Measurements from ENCODE around the gene CRIM1. TPM values are rescaled to one million over a fixed set of nuclear protein-coding genes. Genes with fewer than 3 reads are reported as not detected.

Gene CRIM1
- total RNA-seq, 4 donors from 2014 or later: 71.7 to 132 (median 118) TPM

DNA sequence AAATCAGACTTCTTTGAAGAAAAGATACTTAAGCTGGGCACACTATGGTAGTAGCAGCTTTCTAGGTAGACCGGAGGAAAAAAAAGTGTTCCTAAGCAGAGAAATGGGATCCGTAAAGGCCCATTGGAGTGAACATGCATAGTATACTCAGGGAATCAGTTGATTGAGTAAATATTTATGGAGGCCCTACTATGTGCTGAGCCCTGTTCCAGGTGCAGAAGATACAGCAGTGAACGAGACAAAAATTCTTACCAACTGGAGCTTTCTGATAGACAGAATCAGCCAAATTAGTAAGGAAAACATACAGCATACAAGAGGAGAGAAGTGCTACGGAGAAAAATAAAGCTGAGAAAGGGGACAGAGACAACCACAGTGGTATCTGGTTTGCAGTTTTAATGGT is 28.1 kb downstream of the CRIM1 start:
- 92 to 95% methylated on average over 4 of the region's 4 CpGs for WGBS, 2 donors
- H3K4me3 ChIP-seq (ENCODE audit: low read depth, poor library complexity, severe bottlenecking): no peak overlapping the region
- intact Hi-C loops (cut with DNase I; ENCODE audit: low total_unique reads): no loop called here
- no peak for TF ChIP-seq POLR2A (IDR thresholded peaks at IDR 0.05)
- TF ChIP-seq, protein P1, sequence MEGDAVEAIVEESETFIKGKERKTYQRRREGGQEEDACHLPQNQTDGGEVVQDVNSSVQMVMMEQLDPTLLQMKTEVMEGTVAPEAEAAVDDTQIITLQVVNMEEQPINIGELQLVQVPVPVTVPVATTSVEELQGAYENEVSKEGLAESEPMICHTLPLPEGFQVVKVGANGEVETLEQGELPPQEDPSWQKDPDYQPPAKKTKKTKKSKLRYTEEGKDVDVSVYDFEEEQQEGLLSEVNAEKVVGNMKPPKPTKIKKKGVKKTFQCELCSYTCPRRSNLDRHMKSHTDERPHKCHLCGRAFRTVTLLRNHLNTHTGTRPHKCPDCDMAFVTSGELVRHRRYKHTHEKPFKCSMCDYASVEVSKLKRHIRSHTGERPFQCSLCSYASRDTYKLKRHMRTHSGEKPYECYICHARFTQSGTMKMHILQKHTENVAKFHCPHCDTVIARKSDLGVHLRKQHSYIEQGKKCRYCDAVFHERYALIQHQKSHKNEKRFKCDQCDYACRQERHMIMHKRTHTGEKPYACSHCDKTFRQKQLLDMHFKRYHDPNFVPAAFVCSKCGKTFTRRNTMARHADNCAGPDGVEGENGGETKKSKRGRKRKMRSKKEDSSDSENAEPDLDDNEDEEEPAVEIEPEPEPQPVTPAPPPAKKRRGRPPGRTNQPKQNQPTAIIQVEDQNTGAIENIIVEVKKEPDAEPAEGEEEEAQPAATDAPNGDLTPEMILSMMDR (IDR thresholded peaks at IDR 0.05): no peak
- no peak for DNase-seq (ENCODE audit: low spot score in 2 of 2)

DNA sequence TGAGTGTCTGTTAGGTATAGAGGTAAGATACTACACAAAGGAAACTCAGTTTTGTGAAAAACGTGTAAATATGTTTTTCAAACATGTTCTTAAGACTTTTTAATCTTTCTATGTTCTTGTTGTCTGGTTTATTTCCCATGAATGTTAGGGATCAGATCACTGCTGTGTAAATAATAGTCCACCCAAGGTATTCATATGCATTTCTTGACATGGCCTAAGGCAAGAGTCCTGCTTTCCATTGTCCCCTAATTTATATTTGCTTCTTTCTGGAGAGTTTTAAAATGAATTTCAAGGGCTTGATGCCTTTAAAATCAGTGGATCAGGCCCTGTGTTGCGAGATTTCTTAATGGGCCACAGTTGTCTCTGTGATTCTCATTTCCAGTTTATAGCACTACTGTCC is 28.9 kb downstream of the CRIM1 start:
- DNase-seq (ENCODE audit: low spot score in 2 of 2): no peak
- 80 to 84% methylated on average over 2 of the region's 2 CpGs for WGBS, 2 donors
- H3K4me3 ChIP-seq (ENCODE audit: low read depth, poor library complexity, severe bottlenecking): no peak overlapping the region
- intact Hi-C loops (cut with DNase I; ENCODE audit: low total_unique reads): no loop called here
- TF ChIP-seq, protein P1 (IDR thresholded peaks at IDR 0.05): no peak
- no peak for TF ChIP-seq POLR2A (IDR thresholded peaks at IDR 0.05)

DNA sequence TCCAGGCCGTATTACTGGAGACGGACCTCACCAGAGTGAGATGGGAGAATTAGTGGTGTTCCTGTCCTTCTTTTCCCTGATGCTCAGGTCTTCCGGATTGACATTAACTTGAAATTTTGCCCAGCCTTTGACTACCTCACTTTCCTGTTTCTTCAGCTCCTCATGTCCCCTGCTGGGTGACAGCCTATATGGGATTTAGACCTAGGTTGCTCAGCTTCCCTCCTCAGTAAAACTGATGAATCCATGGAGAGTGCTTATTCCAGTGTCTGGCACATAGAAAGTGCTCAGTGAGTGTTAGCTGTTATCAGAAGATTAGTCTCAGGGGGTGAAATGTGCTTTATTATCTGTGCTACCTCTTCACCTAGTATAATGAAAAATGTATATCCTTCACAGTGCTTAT is 30.0 kb downstream of the CRIM1 start:
- H3K4me3 ChIP-seq (ENCODE audit: low read depth, poor library complexity, severe bottlenecking): no peak overlapping the region
- no peak for DNase-seq (ENCODE audit: low spot score in 2 of 2)
- intact Hi-C loops (cut with DNase I; ENCODE audit: low total_unique reads): no loop called here
- 94 to 98% methylated on average over 3 of the region's 3 CpGs for WGBS, 2 donors
- TF ChIP-seq, protein P1 (IDR thresholded peaks at IDR 0.05): no peak
- TF ChIP-seq POLR2A (IDR thresholded peaks at IDR 0.05): no peak

DNA sequence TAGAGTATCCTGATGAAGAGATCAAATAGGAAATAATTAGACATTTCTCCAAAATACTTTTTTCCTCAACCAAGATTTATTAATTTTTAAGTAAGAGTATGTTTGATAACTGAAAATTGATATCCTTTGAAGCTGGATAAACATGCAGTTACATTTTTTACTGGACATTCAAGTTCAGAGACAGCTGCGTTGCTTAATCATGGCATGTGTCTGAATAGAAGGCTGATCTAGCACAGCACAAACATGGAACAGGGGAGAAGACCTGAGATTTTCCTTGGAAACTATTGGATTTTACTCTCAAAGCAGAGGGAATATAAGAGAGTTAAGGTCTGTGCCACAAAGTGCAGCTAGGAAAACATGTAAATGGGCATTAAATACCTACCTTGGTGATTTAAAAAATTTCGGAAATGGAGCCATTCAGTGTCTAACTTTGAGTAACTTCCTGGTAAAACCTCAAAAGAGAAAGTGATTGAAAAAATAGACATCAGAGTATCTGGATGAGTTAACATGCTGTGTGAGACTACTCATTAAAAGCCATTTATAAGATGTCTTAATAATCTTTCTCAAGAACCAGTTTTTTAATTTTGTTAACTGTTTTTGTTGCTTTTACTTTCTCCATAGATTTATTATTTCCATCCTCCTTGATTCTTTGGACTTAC is 31.8 kb downstream of the CRIM1 start:
- intact Hi-C loops (cut with DNase I; ENCODE audit: low total_unique reads): no loop called here
- no peak overlapping the region for H3K4me3 ChIP-seq (ENCODE audit: low read depth, poor library complexity, severe bottlenecking)
- DNase-seq (ENCODE audit: low spot score in 2 of 2): no peak
- 69 to 77% methylated on average over 2 of the region's 2 CpGs for WGBS, 2 donors
- no peak for TF ChIP-seq POLR2A (IDR thresholded peaks at IDR 0.05)
- TF ChIP-seq, protein P1 (IDR thresholded peaks at IDR 0.05): no peak

DNA sequence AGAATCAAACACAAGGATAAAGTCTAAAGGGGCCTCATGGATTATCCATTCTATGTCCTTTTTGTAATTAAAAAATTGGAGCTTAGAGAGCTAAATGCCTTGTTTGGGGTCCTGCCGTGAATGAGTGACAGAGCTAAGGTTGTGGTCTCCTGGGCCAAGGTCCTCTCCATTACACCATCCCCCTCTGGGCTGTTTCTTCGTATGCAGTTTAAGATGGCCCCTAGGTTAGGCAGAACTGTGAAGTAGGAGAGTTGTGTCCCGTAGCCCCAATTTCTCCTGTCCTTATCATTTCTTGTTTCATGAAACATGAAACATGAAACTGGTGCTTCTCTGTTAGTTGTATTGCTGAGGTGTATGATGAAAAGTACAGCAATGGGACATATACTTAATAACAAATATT is 32.9 kb downstream of the CRIM1 start:
- TF ChIP-seq, protein P1 (IDR thresholded peaks at IDR 0.05): no peak
- TF ChIP-seq POLR2A (IDR thresholded peaks at IDR 0.05): no peak
- intact Hi-C loops (cut with DNase I; ENCODE audit: low total_unique reads): no loop called here
- H3K4me3 ChIP-seq (ENCODE audit: low read depth, poor library complexity, severe bottlenecking): no peak overlapping the region
- WGBS, 2 donors: 89 to 97% methylated on average over 3 of the region's 3 CpGs
- DNase-seq (ENCODE audit: low spot score in 2 of 2): no peak

DNA sequence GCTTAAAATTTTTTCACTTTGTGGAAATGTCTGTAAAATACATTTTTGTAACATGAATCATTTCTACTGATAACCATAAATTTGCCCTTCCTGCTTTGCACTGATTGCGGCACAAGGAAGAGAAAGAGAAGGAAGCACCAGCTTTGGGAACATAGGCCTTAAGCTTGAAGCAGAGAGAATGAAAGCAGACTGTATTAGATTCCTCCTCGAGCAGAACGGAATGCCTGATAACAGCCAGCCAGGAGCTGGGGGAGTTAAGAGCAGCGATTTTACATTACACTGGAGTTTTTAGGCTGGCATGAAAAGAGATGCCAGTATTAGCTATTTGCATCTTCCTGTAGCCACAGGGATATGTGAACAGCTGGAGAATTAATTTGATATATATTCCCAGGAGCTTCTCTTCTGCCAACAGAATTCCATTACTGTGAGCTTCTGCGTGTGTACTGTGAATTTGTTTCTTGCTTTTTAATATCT is 33.5 kb downstream of the CRIM1 start:
- TF ChIP-seq POLR2A (IDR thresholded peaks at IDR 0.05): no peak
- TF ChIP-seq, protein P1 (IDR thresholded peaks at IDR 0.05): no peak
- WGBS, 2 donors: 37 to 43% methylated on average over 5 of the region's 5 CpGs
- intact Hi-C loops (cut with DNase I; ENCODE audit: low total_unique reads): no loop called here
- DNase-seq (ENCODE audit: low spot score in 2 of 2): no peak
- H3K4me3 ChIP-seq (ENCODE audit: low read depth, poor library complexity, severe bottlenecking): no peak overlapping the region

Data from lower leg skin (tissue), 4 donors.